ENCODE measurements around the gene MEIS1.

The MEIS1 gene

DNA sequence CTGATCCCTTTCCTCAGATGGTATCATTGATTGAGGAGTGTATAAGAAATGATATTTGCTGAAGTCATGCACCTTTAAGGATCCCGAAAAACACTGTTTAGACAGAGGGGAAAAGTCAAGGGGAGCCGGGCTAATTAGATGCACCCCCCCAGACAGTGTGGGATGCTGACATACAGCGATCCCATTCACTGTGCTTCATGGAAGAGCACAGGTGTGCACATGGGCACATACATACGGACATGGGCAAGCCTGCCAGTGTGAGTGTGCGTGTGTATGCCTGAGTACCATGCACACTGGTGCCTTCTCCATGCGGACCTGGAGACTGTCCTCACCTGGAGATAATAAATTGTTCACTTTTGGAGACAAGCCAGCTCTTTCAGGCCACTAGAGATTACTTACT, 22.6 kb downstream of the MEIS1 start:
- no peaks in the 10 kb centered on the region for H3K36me3 ChIP-seq (ENCODE audit: control insufficient read depth in 2 of 2, insufficient read depth in 2 of 2, low read length in 2 of 2)

DNA sequence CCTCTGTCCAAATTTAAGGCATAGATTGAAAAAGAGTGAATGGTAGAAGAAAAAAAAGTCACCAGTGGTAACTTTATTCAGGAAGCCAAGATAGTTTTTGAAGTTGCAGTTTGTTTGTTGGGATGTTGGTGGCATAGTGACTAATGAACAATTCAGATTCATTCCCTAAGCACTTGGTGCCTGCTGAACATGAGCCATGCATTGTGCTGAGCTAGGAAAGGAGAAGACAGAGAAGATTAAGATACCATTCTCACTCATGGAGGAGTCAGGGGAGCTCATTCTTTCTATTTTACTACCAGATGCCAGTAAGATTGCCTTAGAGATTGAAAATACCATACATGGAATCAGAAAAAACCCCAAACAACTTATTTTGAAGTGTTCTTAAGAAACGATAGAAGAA, 25.1 kb downstream of the MEIS1 start:
- H3K27me3 ChIP-seq (ENCODE audit: control insufficient read depth in 2 of 2, insufficient read depth in 2 of 2, low read length in 2 of 2): peaks cover 0 to 4% of the 10 kb centered on the region in 2 donors
- H3K36me3 ChIP-seq (ENCODE audit: control insufficient read depth in 2 of 2, insufficient read depth in 2 of 2, low read length in 2 of 2): no peaks in the 10 kb centered on the region
- no peaks in the 10 kb centered on the region for H3K9me3 ChIP-seq (ENCODE audit: control insufficient read depth in 2 of 2, low read length in 2 of 2)
- no peak overlapping the region for H3K27ac ChIP-seq (ENCODE audit: low read depth in 2 of 2, low read length in 2 of 2)
- no peaks in the 10 kb centered on the region for H3K4me1 ChIP-seq (ENCODE audit: control insufficient read depth in 2 of 2, insufficient read depth in 2 of 2, low read length in 2 of 2)
- no peak overlapping the region for H3K4me3 ChIP-seq (ENCODE audit: low read length in 2 of 2)
- no peak overlapping the region for H3K9ac ChIP-seq (ENCODE audit: low read depth in 1 of 2, low read length in 2 of 2)

More for the DNA sequence above, 22.6 kb downstream of the MEIS1 start:
- no peaks in the 10 kb centered on the region for H3K4me1 ChIP-seq (ENCODE audit: control insufficient read depth in 2 of 2, insufficient read depth in 2 of 2, low read length in 2 of 2)
- H3K9ac ChIP-seq (ENCODE audit: low read depth in 1 of 2, low read length in 2 of 2): no peak overlapping the region
- no peaks in the 10 kb centered on the region for H3K9me3 ChIP-seq (ENCODE audit: control insufficient read depth in 2 of 2, low read length in 2 of 2)
- peaks cover 0 to 2% of the 10 kb centered on the region in 2 donors for H3K27me3 ChIP-seq (ENCODE audit: control insufficient read depth in 2 of 2, insufficient read depth in 2 of 2, low read length in 2 of 2)
- no peak overlapping the region for H3K4me3 ChIP-seq (ENCODE audit: low read length in 2 of 2)
- no peak overlapping the region for H3K27ac ChIP-seq (ENCODE audit: low read depth in 2 of 2, low read length in 2 of 2)

DNA sequence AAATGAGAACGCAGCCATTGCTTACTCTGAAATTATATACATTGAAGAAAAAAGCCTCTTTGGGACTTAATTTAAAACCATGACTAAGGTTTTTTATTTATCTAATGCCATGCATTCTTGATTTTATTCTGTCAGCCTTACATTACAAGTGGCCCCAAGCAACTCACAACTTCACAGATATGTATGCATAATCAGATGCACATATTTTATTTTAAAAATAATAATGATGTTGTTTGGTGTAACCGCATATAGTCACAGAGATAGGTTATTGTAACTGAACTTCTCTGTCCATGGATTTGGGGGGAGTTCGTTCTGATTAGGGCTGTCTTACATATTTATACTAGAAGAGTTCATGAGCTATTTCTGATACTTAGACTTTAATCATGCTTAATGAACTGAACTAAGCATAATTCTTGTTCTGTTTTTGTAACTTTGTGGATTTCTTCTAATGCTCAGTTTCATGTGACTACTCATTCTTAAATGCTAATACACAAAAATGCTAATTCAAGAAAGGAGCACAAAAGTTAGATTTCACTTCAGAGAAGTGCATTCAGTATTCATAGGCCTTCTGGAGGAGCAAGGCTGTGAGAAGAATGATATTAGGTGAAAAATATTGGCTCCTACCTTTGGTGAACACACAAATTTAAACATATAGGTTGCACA, 26.2 kb downstream of the MEIS1 start:
- Histone ChIP-seq H3K4me1 (ENCODE audit: control insufficient read depth in 2 of 2, insufficient read depth in 2 of 2, low read length in 2 of 2) (no peaks in the 10 kb centered on the region), H3K27ac (ENCODE audit: low read depth in 2 of 2, low read length in 2 of 2) (no peak overlapping the region), H3K4me3 (ENCODE audit: low read length in 2 of 2) (no peak overlapping the region), H3K27me3 (ENCODE audit: control insufficient read depth in 2 of 2, insufficient read depth in 2 of 2, low read length in 2 of 2) (peaks cover 0 to 2% of the 10 kb centered on the region in 2 donors), H3K36me3 (ENCODE audit: control insufficient read depth in 2 of 2, insufficient read depth in 2 of 2, low read length in 2 of 2) (no peaks in the 10 kb centered on the region), H3K9me3 (ENCODE audit: control insufficient read depth in 2 of 2, low read length in 2 of 2) (no peaks in the 10 kb centered on the region), H3K9ac (ENCODE audit: low read depth in 1 of 2, low read length in 2 of 2) (no peak overlapping the region)

DNA sequence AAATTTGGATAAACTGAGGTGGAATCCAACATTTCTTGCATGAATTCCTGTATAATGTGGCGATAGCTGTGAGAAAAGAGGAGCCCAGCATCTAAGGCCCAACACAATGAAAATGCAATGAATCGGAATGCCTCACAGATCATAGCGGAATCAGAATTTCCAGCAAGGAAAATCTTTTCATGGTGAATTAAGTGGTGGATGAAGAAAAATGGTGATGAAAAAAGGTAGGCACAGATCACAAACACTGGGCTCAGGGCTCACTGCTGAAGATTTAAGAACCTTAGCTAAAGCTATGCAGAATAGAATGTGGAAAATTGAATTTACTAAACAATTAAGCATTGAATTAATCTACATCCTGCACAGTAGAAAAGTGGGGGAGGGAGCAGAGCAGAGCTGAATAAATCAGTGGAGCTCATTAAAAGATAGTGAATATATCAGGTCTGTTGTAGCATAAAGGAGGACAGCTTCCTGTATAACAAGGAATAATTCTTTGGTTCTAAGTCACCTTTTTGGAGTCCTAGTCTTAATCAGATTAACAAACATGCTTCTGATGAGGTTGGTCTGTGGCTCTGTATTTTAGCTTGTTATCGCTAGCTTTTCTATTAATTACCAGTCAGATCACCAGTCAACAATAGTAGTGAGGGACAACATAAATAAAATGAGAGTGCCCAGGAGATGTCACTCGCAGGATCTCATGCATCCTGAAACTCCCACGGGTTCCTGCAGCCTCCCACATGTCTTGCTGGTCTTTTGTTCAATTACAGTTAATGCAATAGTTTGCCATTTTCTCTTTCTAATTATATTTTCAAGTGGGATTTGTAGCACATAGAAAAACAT, 27.0 kb downstream of the MEIS1 start:
- Histone ChIP-seq H3K9ac (ENCODE audit: low read depth in 1 of 2, low read length in 2 of 2) (no peak overlapping the region), H3K27me3 (ENCODE audit: control insufficient read depth in 2 of 2, insufficient read depth in 2 of 2, low read length in 2 of 2) (peaks cover 0 to 2% of the 10 kb centered on the region in 2 donors), H3K4me1 (ENCODE audit: control insufficient read depth in 2 of 2, insufficient read depth in 2 of 2, low read length in 2 of 2) (peaks cover 0 to 4% of the 10 kb centered on the region in 2 donors), H3K36me3 (ENCODE audit: control insufficient read depth in 2 of 2, insufficient read depth in 2 of 2, low read length in 2 of 2) (no peaks in the 10 kb centered on the region), H3K9me3 (ENCODE audit: control insufficient read depth in 2 of 2, low read length in 2 of 2) (no peaks in the 10 kb centered on the region), H3K27ac (ENCODE audit: low read depth in 2 of 2, low read length in 2 of 2) (no peak overlapping the region), H3K4me3 (ENCODE audit: low read length in 2 of 2) (no peak overlapping the region)

DNA sequence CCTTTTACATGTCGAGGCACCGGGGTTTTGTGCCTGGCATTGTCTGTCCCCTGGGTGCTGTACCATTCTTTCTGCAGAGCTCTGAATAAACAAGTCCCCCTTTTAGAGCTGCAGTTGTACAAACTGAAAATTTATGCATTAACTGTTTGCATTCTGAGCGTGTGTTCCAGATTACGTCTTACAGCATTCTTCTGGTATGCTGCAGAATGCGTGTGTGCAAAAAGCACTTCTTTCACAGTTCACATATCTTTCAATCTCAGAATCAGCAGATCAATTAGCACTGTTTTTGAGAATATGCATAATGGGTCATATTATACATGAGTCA, 27.5 kb downstream of the MEIS1 start:
- Histone ChIP-seq H3K36me3 (ENCODE audit: control insufficient read depth in 2 of 2, insufficient read depth in 2 of 2, low read length in 2 of 2) (no peaks in the 10 kb centered on the region), H3K4me3 (ENCODE audit: low read length in 2 of 2) (no peak overlapping the region), H3K4me1 (ENCODE audit: control insufficient read depth in 2 of 2, insufficient read depth in 2 of 2, low read length in 2 of 2) (peaks cover 0 to 4% of the 10 kb centered on the region in 2 donors), H3K27ac (ENCODE audit: low read depth in 2 of 2, low read length in 2 of 2) (no peak overlapping the region), H3K9ac (ENCODE audit: low read depth in 1 of 2, low read length in 2 of 2) (no peak overlapping the region), H3K9me3 (ENCODE audit: control insufficient read depth in 2 of 2, low read length in 2 of 2) (no peaks in the 10 kb centered on the region), H3K27me3 (ENCODE audit: control insufficient read depth in 2 of 2, insufficient read depth in 2 of 2, low read length in 2 of 2) (peaks cover 0 to 2% of the 10 kb centered on the region in 2 donors)

DNA sequence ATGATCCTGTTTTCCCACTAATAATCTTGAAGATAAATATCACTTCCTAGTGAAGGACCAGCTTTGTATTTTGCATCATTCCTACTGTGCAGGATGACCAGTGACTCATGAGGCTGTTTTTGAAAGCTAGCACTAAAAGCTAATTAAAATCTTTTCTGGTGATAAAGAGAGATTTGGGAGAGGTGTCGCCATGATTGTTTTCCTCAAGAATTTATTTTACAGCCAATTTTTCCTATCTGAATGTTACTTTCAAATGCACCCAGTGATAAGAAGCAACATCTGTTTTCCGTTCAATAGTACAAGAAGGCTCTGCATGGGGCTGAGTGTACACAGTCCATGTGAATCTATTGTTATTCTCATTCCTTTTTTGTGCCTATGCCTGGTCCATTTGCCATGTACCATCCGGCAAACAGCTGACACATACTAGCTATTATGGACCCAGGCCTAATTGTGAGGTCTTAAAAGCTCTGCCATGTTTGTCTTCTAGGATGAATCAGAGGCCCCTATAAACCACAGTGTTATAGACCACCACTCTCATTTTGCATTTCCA, 28.4 kb downstream of the MEIS1 start:
- Histone ChIP-seq H3K4me1 (ENCODE audit: control insufficient read depth in 2 of 2, insufficient read depth in 2 of 2, low read length in 2 of 2) (peaks cover 0 to 4% of the 10 kb centered on the region in 2 donors), H3K4me3 (ENCODE audit: low read length in 2 of 2) (no peak overlapping the region), H3K9ac (ENCODE audit: low read depth in 1 of 2, low read length in 2 of 2) (no peak overlapping the region), H3K9me3 (ENCODE audit: control insufficient read depth in 2 of 2, low read length in 2 of 2) (no peaks in the 10 kb centered on the region), H3K27me3 (ENCODE audit: control insufficient read depth in 2 of 2, insufficient read depth in 2 of 2, low read length in 2 of 2) (peaks cover 0 to 2% of the 10 kb centered on the region in 2 donors), H3K36me3 (ENCODE audit: control insufficient read depth in 2 of 2, insufficient read depth in 2 of 2, low read length in 2 of 2) (no peaks in the 10 kb centered on the region), H3K27ac (ENCODE audit: low read depth in 2 of 2, low read length in 2 of 2) (no peak overlapping the region)

DNA sequence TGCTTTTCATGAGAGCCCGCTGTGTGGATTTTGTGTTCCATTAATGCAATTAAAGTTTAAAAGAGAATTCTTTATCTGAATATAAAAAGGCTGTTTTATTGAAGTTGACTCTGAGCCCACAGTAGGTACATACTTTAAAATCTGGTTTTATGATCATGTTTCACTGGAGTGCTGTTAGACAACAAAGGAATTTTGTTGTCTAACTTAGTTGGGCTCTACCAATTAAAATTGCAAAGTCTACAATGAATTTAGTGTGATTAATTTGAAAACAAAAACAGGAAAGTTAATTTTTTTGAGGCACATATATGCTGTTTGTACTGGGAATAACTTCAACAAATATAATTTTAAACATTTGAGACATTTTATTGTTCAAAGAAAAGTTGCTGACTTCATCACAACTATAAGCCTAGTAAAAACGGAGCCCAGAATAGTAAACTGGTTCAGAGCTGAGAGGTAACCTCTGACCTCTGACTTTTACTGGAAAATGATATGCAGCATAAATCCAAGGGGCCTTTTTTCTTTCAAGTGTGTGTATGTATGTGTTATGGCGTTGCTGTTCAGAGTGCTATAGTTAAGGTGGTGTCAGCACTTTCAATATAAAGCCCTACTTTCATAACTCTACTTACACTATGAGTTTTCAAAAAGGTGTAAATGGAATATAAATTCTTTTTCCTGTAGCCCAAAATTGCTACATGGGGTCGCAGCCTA, 30.2 kb downstream of the MEIS1 start:
- Histone ChIP-seq H3K4me3 (ENCODE audit: low read length in 2 of 2) (no peak overlapping the region), H3K9me3 (ENCODE audit: control insufficient read depth in 2 of 2, low read length in 2 of 2) (no peaks in the 10 kb centered on the region), H3K36me3 (ENCODE audit: control insufficient read depth in 2 of 2, insufficient read depth in 2 of 2, low read length in 2 of 2) (no peaks in the 10 kb centered on the region), H3K27me3 (ENCODE audit: control insufficient read depth in 2 of 2, insufficient read depth in 2 of 2, low read length in 2 of 2) (peaks cover 0 to 2% of the 10 kb centered on the region in 2 donors), H3K27ac (ENCODE audit: low read depth in 2 of 2, low read length in 2 of 2) (no peak overlapping the region), H3K4me1 (ENCODE audit: control insufficient read depth in 2 of 2, insufficient read depth in 2 of 2, low read length in 2 of 2) (peaks cover 0 to 8% of the 10 kb centered on the region in 2 donors), H3K9ac (ENCODE audit: low read depth in 1 of 2, low read length in 2 of 2) (no peak overlapping the region)

DNA sequence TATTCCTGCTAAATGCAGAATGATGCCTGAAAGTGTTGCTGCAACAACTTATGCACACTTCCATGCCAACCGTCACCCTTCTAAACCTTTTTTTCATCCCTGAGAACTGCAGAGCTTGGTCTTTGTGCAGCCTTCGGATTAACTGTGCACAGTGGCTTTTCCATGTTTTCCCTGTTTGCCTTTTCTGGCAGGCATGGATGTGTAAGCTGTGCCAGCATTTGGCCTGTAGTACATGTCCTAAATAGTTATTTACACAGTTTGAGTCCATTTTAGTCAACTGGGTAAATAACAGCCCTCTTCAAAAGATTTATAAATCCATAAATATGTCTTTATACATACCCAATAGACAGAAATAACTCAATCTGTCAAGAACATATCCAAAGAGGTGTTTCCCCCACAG, 31.5 kb downstream of the MEIS1 start:
- no peaks in the 10 kb centered on the region for H3K36me3 ChIP-seq (ENCODE audit: control insufficient read depth in 2 of 2, insufficient read depth in 2 of 2, low read length in 2 of 2)

DNA sequence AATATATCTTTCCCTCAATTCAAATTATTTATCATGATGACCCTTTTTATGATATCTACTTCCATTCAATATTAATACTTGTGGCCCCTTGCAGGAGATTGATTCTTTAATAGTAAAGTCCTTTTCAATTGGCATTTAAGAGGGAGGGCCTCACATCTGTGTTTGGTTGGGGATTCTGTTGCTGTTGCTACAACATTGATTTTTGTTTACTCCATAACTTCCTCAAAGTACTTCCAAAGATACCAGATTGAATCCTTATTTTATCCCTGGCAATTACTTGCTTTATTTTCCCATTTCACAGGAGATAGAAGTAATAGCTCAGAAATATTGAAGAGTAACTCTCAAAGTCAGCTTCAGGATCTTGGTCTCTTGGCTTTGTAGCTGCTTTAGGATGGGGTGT, 32.8 kb downstream of the MEIS1 start:
- Histone ChIP-seq H3K4me3 (ENCODE audit: low read length in 2 of 2) (no peak overlapping the region), H3K27ac (ENCODE audit: low read depth in 2 of 2, low read length in 2 of 2) (no peak overlapping the region), H3K9ac (ENCODE audit: low read depth in 1 of 2, low read length in 2 of 2) (no peak overlapping the region), H3K4me1 (ENCODE audit: control insufficient read depth in 2 of 2, insufficient read depth in 2 of 2, low read length in 2 of 2) (peaks cover 0 to 11% of the 10 kb centered on the region in 2 donors), H3K9me3 (ENCODE audit: control insufficient read depth in 2 of 2, low read length in 2 of 2) (no peaks in the 10 kb centered on the region), H3K36me3 (ENCODE audit: control insufficient read depth in 2 of 2, insufficient read depth in 2 of 2, low read length in 2 of 2) (no peaks in the 10 kb centered on the region), H3K27me3 (ENCODE audit: control insufficient read depth in 2 of 2, insufficient read depth in 2 of 2, low read length in 2 of 2) (peaks cover 0 to 2% of the 10 kb centered on the region in 2 donors)

More for the DNA sequence above, 31.5 kb downstream of the MEIS1 start:
- peaks cover 0 to 2% of the 10 kb centered on the region in 2 donors for H3K27me3 ChIP-seq (ENCODE audit: control insufficient read depth in 2 of 2, insufficient read depth in 2 of 2, low read length in 2 of 2)
- H3K4me1 ChIP-seq (ENCODE audit: control insufficient read depth in 2 of 2, insufficient read depth in 2 of 2, low read length in 2 of 2): peaks cover 0 to 11% of the 10 kb centered on the region in 2 donors
- H3K9me3 ChIP-seq (ENCODE audit: control insufficient read depth in 2 of 2, low read length in 2 of 2): no peaks in the 10 kb centered on the region
- no peak overlapping the region for H3K27ac ChIP-seq (ENCODE audit: low read depth in 2 of 2, low read length in 2 of 2)
- no peak overlapping the region for H3K9ac ChIP-seq (ENCODE audit: low read depth in 1 of 2, low read length in 2 of 2)
- no peak overlapping the region for H3K4me3 ChIP-seq (ENCODE audit: low read length in 2 of 2)

All from mucosa of rectum (tissue), 2 donors.